ENCODE data around the gene PRPF8. TPM values are rescaled to one million over a fixed set of nuclear protein-coding genes. Genes with fewer than 3 reads are reported as not detected.
A peak's percentile ranks its signal among the peaks of the same experiment; 100 is the strongest.
"Not testable (repeated sequence)": the region's sequence is repeated elsewhere in the genome, so short reads cannot be mapped to it uniquely, and the experiment has no call there.

Gene PRPF8
- total RNA-seq, 4 donors from 2014 or later = 141 to 187 (median 163) TPM

DNA sequence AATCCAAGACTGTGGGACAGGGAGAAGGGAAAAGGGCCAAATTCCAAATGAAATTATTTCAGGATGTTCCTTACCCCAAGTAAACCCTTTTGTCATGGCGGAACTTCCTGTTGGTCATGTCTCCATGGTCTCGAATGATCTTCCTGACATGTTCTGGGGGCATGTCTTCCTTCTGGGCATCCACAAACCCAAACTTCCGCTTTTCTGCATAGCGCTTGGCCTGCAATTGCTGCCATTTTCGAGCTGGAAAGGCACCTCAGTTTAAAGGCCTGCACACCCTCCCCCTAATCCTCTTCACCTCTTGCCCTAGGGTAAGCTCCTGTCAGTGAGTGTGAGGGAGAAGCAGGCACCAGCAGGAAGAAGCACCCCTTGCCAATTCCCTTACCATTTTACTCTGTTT lies 1.2 kb downstream of the PRPF8 start:
- H3K9me3 ChIP-seq = no peaks in the 10 kb centered on the region
- TF ChIP-seq, protein P1, sequence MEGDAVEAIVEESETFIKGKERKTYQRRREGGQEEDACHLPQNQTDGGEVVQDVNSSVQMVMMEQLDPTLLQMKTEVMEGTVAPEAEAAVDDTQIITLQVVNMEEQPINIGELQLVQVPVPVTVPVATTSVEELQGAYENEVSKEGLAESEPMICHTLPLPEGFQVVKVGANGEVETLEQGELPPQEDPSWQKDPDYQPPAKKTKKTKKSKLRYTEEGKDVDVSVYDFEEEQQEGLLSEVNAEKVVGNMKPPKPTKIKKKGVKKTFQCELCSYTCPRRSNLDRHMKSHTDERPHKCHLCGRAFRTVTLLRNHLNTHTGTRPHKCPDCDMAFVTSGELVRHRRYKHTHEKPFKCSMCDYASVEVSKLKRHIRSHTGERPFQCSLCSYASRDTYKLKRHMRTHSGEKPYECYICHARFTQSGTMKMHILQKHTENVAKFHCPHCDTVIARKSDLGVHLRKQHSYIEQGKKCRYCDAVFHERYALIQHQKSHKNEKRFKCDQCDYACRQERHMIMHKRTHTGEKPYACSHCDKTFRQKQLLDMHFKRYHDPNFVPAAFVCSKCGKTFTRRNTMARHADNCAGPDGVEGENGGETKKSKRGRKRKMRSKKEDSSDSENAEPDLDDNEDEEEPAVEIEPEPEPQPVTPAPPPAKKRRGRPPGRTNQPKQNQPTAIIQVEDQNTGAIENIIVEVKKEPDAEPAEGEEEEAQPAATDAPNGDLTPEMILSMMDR (IDR thresholded peaks at IDR 0.05) = no peak
- TF ChIP-seq POLR2AphosphoS5 (IDR thresholded peaks at IDR 0.05) (no peak), POLR2A (IDR thresholded peaks at IDR 0.05; ENCODE audit: low read depth) (no peak), EP300 (IDR thresholded peaks at IDR 0.05) (no peak)
- intact Hi-C loops (cut with DNase I) = no loop called here
- 79% methylated on average over 5 of the region's 5 CpGs for WGBS
- H3K27me3 ChIP-seq = no peaks in the 10 kb centered on the region
- peak overlapping the region; percentile 79 to 99 (median 89) for H3K4me3 ChIP-seq
- peak overlapping the region; percentile 92 to 98 (median 95) for H3K27ac ChIP-seq (replicated peaks in 1 of 4)
- no peak for DNase-seq (ENCODE audit: extremely low spot score)
- H3K4me1 ChIP-seq = peaks cover 23 to 33% (median 29%) of the 10 kb centered on the region in 4 donors
- H3K36me3 ChIP-seq = peaks cover 46 to 49% (median 48%) of the 10 kb centered on the region in 4 donors

- Histone ChIP-seq H3K4me3 (no peak overlapping the region), H3K27me3 (no peaks in the 10 kb centered on the region), H3K9me3 (no peaks in the 10 kb centered on the region), H3K4me1 (peaks cover 0 to 4% (median 0%) of the 10 kb centered on the region in 4 donors), H3K36me3 (peaks cover 99 to 100% (median 100%) of the 10 kb centered on the region in 4 donors), H3K27ac (replicated peaks in 1 of 4) (peak overlapping the region in 1 of 4 donors; percentile 10)
- WGBS = 90% methylated on average over 13 of the region's 13 CpGs
- intact Hi-C loops (cut with DNase I) = no loop called here
- no peak for DNase-seq (ENCODE audit: extremely low spot score)
- TF ChIP-seq EP300 (IDR thresholded peaks at IDR 0.05) (no peak), POLR2AphosphoS5 (IDR thresholded peaks at IDR 0.05) (no peak), POLR2A (IDR thresholded peaks at IDR 0.05; ENCODE audit: low read depth) (no peak)
- TF ChIP-seq, protein P1 (IDR thresholded peaks at IDR 0.05) = no peak
Observed at GRCh38 chr17:1676401-1676800, 8.3 kb downstream of the PRPF8 start.

GRCh38 chr17:1673041-1673785 lies 11.5 kb downstream of the PRPF8 start:
- DNase-seq (ENCODE audit: extremely low spot score) = no peak
- TF ChIP-seq POLR2AphosphoS5 (IDR thresholded peaks at IDR 0.05) = no peak
- no peak for TF ChIP-seq EP300 (IDR thresholded peaks at IDR 0.05)
- no peak for TF ChIP-seq POLR2A (IDR thresholded peaks at IDR 0.05; ENCODE audit: low read depth)
- TF ChIP-seq, protein P1 (IDR thresholded peaks at IDR 0.05) = no peak
- Histone ChIP-seq H3K27ac (replicated peaks in 1 of 4) (peak overlapping the region in 1 of 4 donors; percentile 10), H3K4me1 (peaks cover 17 to 27% (median 25%) of the 10 kb centered on the region in 4 donors), H3K36me3 (peaks cover 80 to 95% (median 95%) of the 10 kb centered on the region in 4 donors), H3K27me3 (no peaks in the 10 kb centered on the region), H3K4me3 (no peak overlapping the region), H3K9me3 (no peaks in the 10 kb centered on the region)
- intact Hi-C loops (cut with DNase I) = no loop called here
- WGBS = 88% methylated on average over 23 of the region's 26 CpGs

- WGBS = 93% methylated on average over 5 of the region's 5 CpGs
- intact Hi-C loops (cut with DNase I); H3K27me3 ChIP-seq; H3K27ac ChIP-seq (replicated peaks in 1 of 4); H3K4me3 ChIP-seq; H3K9me3 ChIP-seq; DNase-seq (ENCODE audit: extremely low spot score): not testable (repeated sequence)
- Histone ChIP-seq H3K4me1 (peaks cover 1 to 27% (median 25%) of the 10 kb centered on the region in 4 donors), H3K36me3 (peaks cover 57 to 98% (median 91%) of the 10 kb centered on the region in 4 donors)
Observed at GRCh38 chr17:1663934-1664333, 20.7 kb downstream of the PRPF8 start.

DNA sequence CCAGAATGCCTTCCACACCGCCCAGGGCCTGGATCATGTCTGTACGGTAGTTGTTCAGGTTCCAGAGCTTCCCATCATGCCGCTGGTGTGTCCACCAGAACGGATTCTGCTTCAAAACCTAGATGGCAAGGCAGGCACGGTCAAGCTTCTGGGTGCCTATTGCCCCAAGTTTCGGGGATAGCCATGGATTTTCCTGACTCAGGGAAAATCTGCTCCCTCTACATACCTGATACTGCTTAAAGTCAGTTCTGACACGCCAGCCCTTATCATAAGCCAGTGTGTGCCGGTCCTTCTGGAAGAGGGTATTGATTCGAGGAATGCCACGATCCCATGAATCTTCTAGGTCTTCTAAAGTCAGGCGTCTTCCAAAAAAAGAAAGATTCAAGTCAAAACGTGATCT lies 23.6 kb downstream of the PRPF8 start:
- no peaks in the 10 kb centered on the region for H3K4me1 ChIP-seq
- intact Hi-C loops (cut with DNase I) = no loop called here
- TF ChIP-seq EP300 (IDR thresholded peaks at IDR 0.05) = no peak
- TF ChIP-seq POLR2A (IDR thresholded peaks at IDR 0.05; ENCODE audit: low read depth) = no peak
- TF ChIP-seq POLR2AphosphoS5 (IDR thresholded peaks at IDR 0.05) = no peak
- TF ChIP-seq, protein P1 (IDR thresholded peaks at IDR 0.05) = no peak
- H3K36me3 ChIP-seq = peaks cover 86 to 100% (median 99%) of the 10 kb centered on the region in 4 donors
- 91% methylated on average over 12 of the region's 12 CpGs for WGBS
- no peak overlapping the region for H3K4me3 ChIP-seq
- H3K27ac ChIP-seq (replicated peaks in 1 of 4) = peak overlapping the region in 1 of 4 donors; percentile 30
- H3K9me3 ChIP-seq = no peaks in the 10 kb centered on the region
- no peaks in the 10 kb centered on the region for H3K27me3 ChIP-seq
- no peak for DNase-seq (ENCODE audit: extremely low spot score)

All from esophagus muscularis mucosa (tissue), 4 donors.